GM19238 (cell line): Measurements from ENCODE around the gene ATXN7L1.
"Not testable (repeated sequence)": the region's sequence is repeated elsewhere in the genome, so short reads cannot be mapped to it uniquely, and the experiment has no call there.

Experiments used
- DNase-seq: peaks from one replicate; pipeline ENCODE4 v3.0.0; 2011; ENCODE audit warnings: low spot score; ENCODE audit not compliant: insufficient read length

ATXN7L1 gene

GRCh38 chr7:105708763-105709080 lies 167.7 kb downstream of the ATXN7L1 start:
- no peak for DNase-seq

- no peak for DNase-seq
These were observed 168.2 kb downstream of the ATXN7L1 start for GRCh38 chr7:105707967-105708762.

- no peak for DNase-seq
These were observed 169.0 kb downstream of the ATXN7L1 start for GRCh38 chr7:105707381-105707780.

GRCh38 chr7:105705427-105705826 lies 171.0 kb downstream of the ATXN7L1 start:
- DNase-seq: no peak

- no peak for DNase-seq
These were observed 173.0 kb downstream of the ATXN7L1 start for GRCh38 chr7:105703207-105703930.

GRCh38 chr7:105699568-105700236 lies 176.7 kb downstream of the ATXN7L1 start:
- DNase-seq: no peak

- DNase-seq: no peak
These were observed 177.9 kb downstream of the ATXN7L1 start for GRCh38 chr7:105698531-105698930.

GRCh38 chr7:105697753-105698152 lies 178.6 kb downstream of the ATXN7L1 start:
- no peak for DNase-seq

GRCh38 chr7:105697169-105697568 lies 179.2 kb downstream of the ATXN7L1 start:
- not testable (repeated sequence) for DNase-seq

GRCh38 chr7:105693576-105693975 lies 182.8 kb downstream of the ATXN7L1 start:
- DNase-seq: no peak

- no peak for DNase-seq
These were observed 184.5 kb downstream of the ATXN7L1 start for GRCh38 chr7:105691680-105692564.

GRCh38 chr7:105691082-105691679 lies 185.2 kb downstream of the ATXN7L1 start:
- no peak for DNase-seq

- no peak for DNase-seq
These were observed 186.0 kb downstream of the ATXN7L1 start for GRCh38 chr7:105690325-105690945.

- no peak for DNase-seq
These were observed 187.2 kb downstream of the ATXN7L1 start for GRCh38 chr7:105689067-105689819.

GRCh38 chr7:105688617-105689016 lies 187.8 kb downstream of the ATXN7L1 start:
- no peak for DNase-seq

- DNase-seq: no peak
These were observed 191.2 kb downstream of the ATXN7L1 start for GRCh38 chr7:105685161-105685560.

GRCh38 chr7:105682341-105683060 lies 193.9 kb downstream of the ATXN7L1 start:
- DNase-seq: no peak

- no peak for DNase-seq
These were observed 195.8 kb downstream of the ATXN7L1 start for GRCh38 chr7:105680505-105681187.
